ENCODE measurements around the gene FBXW4.

GRCh38 chr10:101732096-101732495 lies 37.1 kb upstream of the FBXW4 start:
- TF ChIP-seq CTCF (IDR thresholded peaks at IDR 0.05) (no peak), POLR2AphosphoS5 (IDR thresholded peaks at IDR 0.05) (no peak), POLR2A (IDR thresholded peaks at IDR 0.05) (no peak)

Measured in prostate gland (tissue), 2 donors.